ENCODE results near the gene SMAD1.

SMAD1 gene

GRCh38 chr4:145482209-145483037 is 770 bp downstream of the SMAD1 start:
- H3K4me3 ChIP-seq = peak overlapping the region; percentile 71 to 84
- intact Hi-C loops (cut with DNase I; ENCODE audit: low total_unique reads) = loop anchor here (10.0 kb wide), 1 partner anchor 132 kb away; the partner anchor contains the start of gene MMAA
- H3K27me3 ChIP-seq = no peaks in the 10 kb centered on the region
- H3K36me3 ChIP-seq = no peaks in the 10 kb centered on the region
- DNase-seq = peak; percentile 36 to 72
- H3K4me1 ChIP-seq = peaks cover 0 to 22% (median 8%) of the 10 kb centered on the region in 4 donors
- peak overlapping the region; percentile 93 to 99 for H3K27ac ChIP-seq
- TF ChIP-seq CTCF (IDR thresholded peaks at IDR 0.05) = no peak
- no peaks in the 10 kb centered on the region for H3K9me3 ChIP-seq

DNA sequence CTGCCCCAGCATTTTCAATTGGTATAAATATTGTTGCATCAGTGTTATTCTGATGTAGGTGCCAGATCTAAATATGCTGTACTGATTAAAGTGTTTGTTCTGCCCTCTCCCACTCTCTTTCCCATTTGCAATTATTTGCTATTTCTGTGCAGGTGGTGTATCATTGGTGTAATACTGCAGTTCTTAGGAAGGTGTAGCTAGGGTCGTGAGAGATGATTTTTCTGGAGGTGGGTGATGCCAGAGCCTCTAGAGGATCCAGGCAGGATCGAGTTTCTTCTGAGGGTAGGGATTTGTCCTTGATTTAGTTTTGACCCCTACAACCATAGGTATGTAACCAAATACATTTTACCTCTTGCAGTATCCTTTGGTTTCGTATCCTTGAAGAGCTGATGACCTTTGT is 1.9 kb downstream of the SMAD1 start:
- peak overlapping the region; percentile 71 to 84 for H3K4me3 ChIP-seq
- intact Hi-C loops (cut with DNase I; ENCODE audit: low total_unique reads) = loop anchor here (10.0 kb wide), 1 partner anchor 131 kb away; the partner anchor contains the start of gene MMAA
- H3K36me3 ChIP-seq = no peaks in the 10 kb centered on the region
- no peak overlapping the region for H3K27ac ChIP-seq
- no peak for TF ChIP-seq CTCF (IDR thresholded peaks at IDR 0.05)
- peaks cover 0 to 28% (median 10%) of the 10 kb centered on the region in 4 donors for H3K4me1 ChIP-seq
- no peaks in the 10 kb centered on the region for H3K9me3 ChIP-seq
- H3K27me3 ChIP-seq = no peaks in the 10 kb centered on the region
- no peak for DNase-seq

DNA sequence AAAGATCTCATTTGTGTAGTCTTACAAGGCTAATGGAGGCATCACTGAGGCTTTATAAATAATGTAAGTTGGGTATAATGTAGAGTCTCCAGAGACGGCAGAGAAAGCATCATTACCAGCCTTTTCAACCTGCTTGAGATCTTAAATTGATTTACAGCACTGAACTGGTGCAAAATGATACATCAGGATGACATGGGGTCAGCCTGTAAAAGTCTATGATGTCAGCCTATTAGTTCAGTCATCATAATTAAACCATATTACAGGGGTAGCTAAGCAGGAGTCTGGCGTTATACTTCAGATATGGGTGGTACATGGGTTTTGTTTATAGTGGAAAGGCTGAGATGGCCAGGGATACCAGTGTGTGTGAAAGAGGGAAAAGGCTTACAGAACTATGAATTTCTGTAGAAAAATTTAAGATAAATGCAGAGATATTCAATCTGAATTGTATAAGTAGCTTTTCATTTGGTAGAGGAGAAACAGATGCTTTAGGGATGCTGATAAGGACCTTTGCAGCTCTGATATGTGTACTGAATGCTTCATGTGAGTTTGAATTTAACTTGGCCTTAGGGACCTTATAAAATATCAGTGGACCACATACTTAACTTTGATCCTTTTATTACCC is 2.7 kb downstream of the SMAD1 start:
- Histone ChIP-seq H3K27ac (no peak overlapping the region), H3K4me3 (no peak overlapping the region), H3K36me3 (no peaks in the 10 kb centered on the region), H3K27me3 (no peaks in the 10 kb centered on the region), H3K4me1 (peaks cover 0 to 28% (median 10%) of the 10 kb centered on the region in 4 donors), H3K9me3 (no peaks in the 10 kb centered on the region)
- intact Hi-C loops (cut with DNase I; ENCODE audit: low total_unique reads) = loop anchor here (10.0 kb wide), 1 partner anchor 130 kb away; the partner anchor contains the start of gene MMAA
- no peak for DNase-seq
- TF ChIP-seq CTCF (IDR thresholded peaks at IDR 0.05) = no peak

DNA sequence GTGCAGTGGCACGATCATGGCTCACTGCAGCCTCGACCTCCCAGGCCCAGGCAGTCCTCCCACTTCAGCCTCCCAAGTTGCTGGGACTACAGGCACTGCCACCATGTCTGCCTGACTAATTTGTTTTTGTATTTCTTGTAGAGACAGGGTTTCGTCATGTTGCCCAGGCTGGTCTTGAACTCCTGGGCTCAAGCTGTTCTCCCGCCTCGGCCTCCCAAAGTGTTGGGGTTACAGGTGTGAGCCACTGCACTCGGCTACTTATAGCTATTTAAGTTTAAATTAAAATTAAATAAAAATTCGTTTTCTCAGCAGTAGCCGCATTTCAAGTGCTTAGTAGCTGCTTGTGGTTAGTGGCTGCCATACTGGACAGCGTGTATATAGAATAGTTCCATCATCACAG is 3.5 kb downstream of the SMAD1 start:
- H3K27ac ChIP-seq = no peak overlapping the region
- DNase-seq = no peak
- no peaks in the 10 kb centered on the region for H3K9me3 ChIP-seq
- H3K4me3 ChIP-seq = no peak overlapping the region
- no peaks in the 10 kb centered on the region for H3K27me3 ChIP-seq
- no peaks in the 10 kb centered on the region for H3K36me3 ChIP-seq
- TF ChIP-seq CTCF (IDR thresholded peaks at IDR 0.05) = no peak
- peaks cover 0 to 29% (median 10%) of the 10 kb centered on the region in 4 donors for H3K4me1 ChIP-seq
- intact Hi-C loops (cut with DNase I; ENCODE audit: low total_unique reads) = loop anchor here (10.0 kb wide), 1 partner anchor 130 kb away; the partner anchor contains the start of gene MMAA

DNA sequence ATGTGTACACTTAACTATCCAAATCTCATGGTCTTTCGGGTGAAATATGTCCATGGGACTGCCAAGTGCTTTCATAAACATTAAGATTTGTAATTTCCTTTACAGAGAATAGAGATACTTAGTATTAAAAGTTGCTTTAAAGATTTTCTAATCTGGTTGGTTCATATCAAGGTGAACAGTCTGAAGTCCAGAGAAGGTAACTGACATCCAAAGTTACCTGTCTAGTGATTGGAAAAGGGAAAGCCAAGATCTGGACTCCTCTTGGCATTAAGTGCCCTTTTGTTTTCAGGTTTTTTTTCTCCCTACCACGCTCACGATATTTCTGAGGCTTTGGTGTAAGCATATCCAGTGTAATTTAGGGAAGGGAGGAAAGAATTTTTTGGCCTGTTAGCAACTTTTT is 5.0 kb downstream of the SMAD1 start:
- Histone ChIP-seq H3K27me3 (no peaks in the 10 kb centered on the region), H3K4me3 (no peak overlapping the region), H3K27ac (no peak overlapping the region), H3K36me3 (no peaks in the 10 kb centered on the region), H3K4me1 (peaks cover 0 to 27% (median 10%) of the 10 kb centered on the region in 4 donors), H3K9me3 (no peaks in the 10 kb centered on the region)
- no peak for DNase-seq
- intact Hi-C loops (cut with DNase I; ENCODE audit: low total_unique reads) = loop anchor here (10.0 kb wide), 1 partner anchor 128 kb away; the partner anchor contains the start of gene MMAA
- no peak for TF ChIP-seq CTCF (IDR thresholded peaks at IDR 0.05)

Data from tibial artery (tissue), 4 donors.